Liver (tissue), 9 donors: Measurements from ENCODE around the gene SMKR1. TPM values are rescaled to one million over a fixed set of nuclear protein-coding genes. Genes with fewer than 3 reads are reported as not detected.

Experiments used
- DNase-seq: peaks from one replicate; pipeline ENCODE4 v3.0.0-alpha.2; 2017; ENCODE audit warnings: low spot score
- H3K27ac ChIP-seq, 2 donors: one replicate each; pipeline ENCODE4 v1.7.0; 2013; ENCODE audit warnings: inconsistent platforms in 2 of 2, low read length in 2 of 2, control low read depth in 1 of 2, low read depth in 1 of 2, mild to moderate bottlenecking in 1 of 2
- H3K27me3 ChIP-seq, 4 donors: one replicate each; pipeline versions ENCODE4 v1.6.1 to v1.7.0; 2013; ENCODE audit warnings: low read length in 3 of 4, inconsistent platforms in 1 of 4, mild to moderate bottlenecking in 1 of 4, moderate library complexity in 1 of 4; ENCODE audit not compliant: control insufficient read depth in 4 of 4, insufficient read depth in 4 of 4
- H3K36me3 ChIP-seq, 4 donors: one replicate each; pipeline versions ENCODE4 v1.6.1 to v1.7.0; 2013; ENCODE audit warnings: low read length in 3 of 4, mild to moderate bottlenecking in 3 of 4, low read depth in 1 of 4, moderate library complexity in 1 of 4; ENCODE audit not compliant: control insufficient read depth in 4 of 4, insufficient read depth in 3 of 4
- H3K4me1 ChIP-seq, 4 donors: one replicate each; pipeline versions ENCODE4 v1.6.1 to v1.7.0; 2013; ENCODE audit warnings: low read length in 3 of 4, mild to moderate bottlenecking in 3 of 4, moderate library complexity in 1 of 4; ENCODE audit not compliant: control insufficient read depth in 4 of 4, insufficient read depth in 4 of 4
- H3K4me3 ChIP-seq, 3 donors: one replicate each; pipeline versions ENCODE4 v1.6.1 to v1.7.0; 2013; ENCODE audit warnings: low read length in 3 of 3, control low read depth in 1 of 3, low read depth in 1 of 3, mild to moderate bottlenecking in 1 of 3
- H3K9ac ChIP-seq, 2 donors: one replicate each; pipeline ENCODE4 v1.7.0; 2013; ENCODE audit warnings: low read length in 2 of 2, mild to moderate bottlenecking in 2 of 2, moderate library complexity in 2 of 2, control low read depth in 1 of 2, low read depth in 1 of 2
- H3K9me3 ChIP-seq, 4 donors: one replicate each; pipeline versions ENCODE4 v1.6.1 to v1.7.0; 2013; ENCODE audit warnings: low read length in 3 of 4; ENCODE audit not compliant: control insufficient read depth in 4 of 4
- ATF3 ChIP-seq: IDR thresholded peaks from 2 replicates; pipeline ENCODE4 v1.6.1; 2016; ENCODE audit warnings: antibody characterized with exemption
- CTCF ChIP-seq: fragments of 150-350 bp; IDR thresholded peaks from 2 replicates; pipeline ENCODE4 v1.5.1; 2017; ENCODE audit warnings: improper control_type of control experiment, low read depth, low read length; ENCODE audit not compliant: missing input control
- EGR1 ChIP-seq, 2 donors: IDR thresholded peaks; 2 replicates each; pipeline ENCODE4 v1.6.1; 2016 to 2018; ENCODE audit warnings: antibody characterized with exemption in 2 of 2, low read depth in 2 of 2
- FOXA1 ChIP-seq: IDR thresholded peaks from 2 replicates; pipeline ENCODE4 v1.6.1; 2016; ENCODE audit warnings: antibody characterized with exemption
- FOXA2 ChIP-seq: IDR thresholded peaks from 2 replicates; pipeline ENCODE4 v1.6.1; 2016; ENCODE audit warnings: antibody characterized with exemption
- GABPA ChIP-seq, 2 donors: IDR thresholded peaks in 1 of 2; conservative IDR thresholded peaks in 1 of 2; 2 replicates each; pipeline ENCODE4 v1.6.1; 2016; ENCODE audit warnings: antibody characterized with exemption in 2 of 2, mild to moderate bottlenecking in 1 of 2, moderate library complexity in 1 of 2
- HNF4A ChIP-seq, 2 donors: conservative IDR thresholded peaks; 2 replicates each; pipeline ENCODE4 v1.6.1; 2016; ENCODE audit warnings: antibody characterized with exemption in 2 of 2, mild to moderate bottlenecking in 2 of 2
- HNF4G ChIP-seq: IDR thresholded peaks from 2 replicates; pipeline ENCODE4 v1.6.1; 2016; ENCODE audit warnings: antibody characterized with exemption
- JUND ChIP-seq, 2 donors: IDR thresholded peaks; 2 replicates each; pipeline ENCODE4 v1.6.1; 2016; ENCODE audit warnings: antibody characterized with exemption in 2 of 2
- MAX ChIP-seq: IDR thresholded peaks from 2 replicates; pipeline ENCODE4 v1.6.1; 2016; ENCODE audit warnings: antibody characterized with exemption
- NR2F2 ChIP-seq: IDR thresholded peaks from 2 replicates; pipeline ENCODE4 v1.6.1; 2016; ENCODE audit warnings: antibody characterized with exemption
- RAD21 ChIP-seq, 2 donors: IDR thresholded peaks; 2 replicates each; pipeline ENCODE4 v1.6.1; 2016; ENCODE audit warnings: antibody characterized with exemption in 2 of 2, mild to moderate bottlenecking in 2 of 2
- REST ChIP-seq: IDR thresholded peaks from 2 replicates; pipeline ENCODE4 v1.6.1; 2016; ENCODE audit warnings: antibody characterized with exemption, mild to moderate bottlenecking
- RXRA ChIP-seq, 2 donors: IDR thresholded peaks; 2 replicates each; pipeline ENCODE4 v1.6.1; 2017 to 2018; ENCODE audit warnings: antibody characterized with exemption in 2 of 2, mild to moderate bottlenecking in 1 of 2
- SP1 ChIP-seq: IDR thresholded peaks from 2 replicates; pipeline ENCODE4 v1.6.1; 2018; ENCODE audit warnings: antibody characterized with exemption, mild to moderate bottlenecking
- TAF1 ChIP-seq: conservative IDR thresholded peaks from 2 replicates; pipeline ENCODE4 v1.6.1; 2016; ENCODE audit warnings: antibody characterized with exemption, mild to moderate bottlenecking
- YY1 ChIP-seq: IDR thresholded peaks from 2 replicates; pipeline ENCODE4 v1.6.1; 2016; ENCODE audit warnings: antibody characterized with exemption, mild to moderate bottlenecking
- ZBTB33 ChIP-seq: IDR thresholded peaks from 2 replicates; pipeline ENCODE4 v1.6.1; 2016; ENCODE audit warnings: antibody characterized with exemption
- WGBS: extraction: QIAGEN DNeasy Blood & Tissue Kit; methylation state at CpG from one replicate; pipeline ENCODE4 v1.1.7; 2013; 5-methylcytosine and 5-hydroxymethylcytosine counted together
- polyA plus RNA-seq, 2 donors: library from polyadenylated mRNA; stranded (reverse) in 1 of 2; unstranded in 1 of 2; fragments of 200-250 nt in 1 of 2; fragments of >200 nt in 1 of 2; fragmentation: Nextera tagmentation in 1 of 2; extraction: Ambion mirVana in 1 of 2; gene quantifications; one replicate each; pipeline versions ENCODE4 v1.2.1 to v1.2.3, GENCODE V29; 2013 to 2015
- total RNA-seq, 2 donors: library from RNA; depleted of rRNA; stranded (reverse); fragments of >200 nt; gene quantifications; one replicate each; pipeline ENCODE4 v1.2.3, GENCODE V29; 2014
- donor health status: healthy.
- donor health status: healthy.
- donor health status: healthy.
- donor health status: healthy.
- donor health status: healthy.

The SMKR1 gene
- total and polyA plus RNA-seq, 4 donors: not detected

- no peak for TF ChIP-seq REST
- no peak for TF ChIP-seq RAD21 (IDR thresholded peaks at IDR 0.05)
Measured at GRCh38 chr7:129453510-129454248, 48.7 kb upstream of the SMKR1 start (continued).

GRCh38 chr7:129454249-129454551 lies 48.1 kb upstream of the SMKR1 start:
- TF ChIP-seq FOXA2: no peak
- TF ChIP-seq EGR1 (IDR thresholded peaks at IDR 0.05; ENCODE audit: low read depth in 2 of 2): no peak
- TF ChIP-seq REST: no peak
- TF ChIP-seq ATF3: no peak
- TF ChIP-seq GABPA (IDR thresholded peaks at IDR 0.05 in 1 of 2, conservative IDR thresholded peaks at IDR 0.05 in 1 of 2): no peak
- TF ChIP-seq HNF4G: no peak
- no peak for TF ChIP-seq MAX
- no peak for TF ChIP-seq FOXA1
- TF ChIP-seq RAD21 (IDR thresholded peaks at IDR 0.05): no peak
- no peak for TF ChIP-seq ZBTB33
- TF ChIP-seq NR2F2: no peak
- TF ChIP-seq SP1: no peak
- no peak for TF ChIP-seq YY1
- TF ChIP-seq JUND (IDR thresholded peaks at IDR 0.05): no peak
- TF ChIP-seq HNF4A (conservative IDR thresholded peaks at IDR 0.05): no peak
- TF ChIP-seq CTCF: no peak
- no peak for TF ChIP-seq RXRA (IDR thresholded peaks at IDR 0.05)
- no peak for TF ChIP-seq TAF1
- 94% methylated on average over 4 of the region's 4 CpGs for WGBS
- H3K27me3 ChIP-seq: no peaks in the 10 kb centered on the region

More at GRCh38 chr7:129454249-129454551, 48.1 kb upstream of the SMKR1 start:
- no peak overlapping the region for H3K9ac ChIP-seq
- no peak overlapping the region for H3K4me3 ChIP-seq
- DNase-seq: no peak
- H3K4me1 ChIP-seq: no peaks in the 10 kb centered on the region
- H3K27ac ChIP-seq: no peak overlapping the region
- no peaks in the 10 kb centered on the region for H3K9me3 ChIP-seq
- H3K36me3 ChIP-seq: no peaks in the 10 kb centered on the region
